Neuronal stem cell (in vitro differentiated cells): Measurements from ENCODE around the gene CARTPT.

ENCODE experiments used
- DNase-seq: peaks from one replicate; pipeline ENCODE4 v3.0.0-alpha.2; 2013; ENCODE audit warnings: low spot score
- H2AFZ ChIP-seq: one replicate; pipeline ENCODE4 v1.6.1; 2013; ENCODE audit warnings: mild to moderate bottlenecking, low read length, inconsistent platforms
- H2AK5ac ChIP-seq: 2 replicates; pipeline ENCODE4 v1.6.1; 2013; ENCODE audit warnings: low read depth, mild to moderate bottlenecking, inconsistent platforms, low read length, moderate library complexity, mixed read lengths
- H2BK120ac ChIP-seq: 2 replicates; pipeline ENCODE4 v1.6.1; 2013; ENCODE audit warnings: low read depth, mild to moderate bottlenecking, inconsistent platforms, low read length, moderate library complexity, mixed read lengths
- H2BK12ac ChIP-seq: one replicate; pipeline ENCODE4 v1.6.1; 2013; ENCODE audit warnings: low read length, inconsistent platforms
- H2BK15ac ChIP-seq: 2 replicates; pipeline ENCODE4 v1.6.1; 2013; ENCODE audit warnings: mild to moderate bottlenecking, low read length, inconsistent platforms, mixed read lengths
- H2BK5ac ChIP-seq: one replicate; pipeline ENCODE4 v1.6.1; 2013; ENCODE audit warnings: inconsistent platforms, mild to moderate bottlenecking, low read length, moderate library complexity
- H3K14ac ChIP-seq: one replicate; pipeline ENCODE4 v1.6.1; 2013; ENCODE audit warnings: low read length, inconsistent platforms
- H3K18ac ChIP-seq: 2 replicates; pipeline ENCODE4 v1.6.1; 2013; ENCODE audit warnings: low read length, inconsistent platforms
- H3K23ac ChIP-seq: 2 replicates; pipeline ENCODE4 v1.6.1; 2013; ENCODE audit warnings: low read depth, mild to moderate bottlenecking, mixed read lengths, low read length, inconsistent platforms; ENCODE audit not compliant: poor library complexity
- H3K27ac ChIP-seq: replicated peaks from 3 replicates; pipeline ENCODE4 v1.5.1; 2013; ENCODE audit warnings: low read length, inconsistent platforms
- H3K27me3 ChIP-seq, 3 experiments: 2 replicates each; pipeline ENCODE4 v1.6.1; 2013; ENCODE audit warnings: low read length in 3 of 3, mild to moderate bottlenecking in 2 of 3, inconsistent platforms in 1 of 3, low read depth in 1 of 3, mixed read lengths in 1 of 3, moderate library complexity in 1 of 3; ENCODE audit not compliant: control insufficient read depth in 3 of 3, insufficient read depth in 3 of 3
- H3K36me3 ChIP-seq, 2 donors: replicated peaks in 1 of 2; 2 replicates each; pipeline ENCODE4 v1.6.1; 2013; ENCODE audit warnings: low read length in 2 of 2; ENCODE audit not compliant: control insufficient read depth in 2 of 2, insufficient read depth in 2 of 2
- H3K4ac ChIP-seq: 2 replicates; pipeline ENCODE4 v1.6.1; 2013; ENCODE audit warnings: inconsistent platforms, mild to moderate bottlenecking, low read length, moderate library complexity
- H3K4me1 ChIP-seq, 2 donors: 1 replicate in 1 of 2; 2 replicates in 1 of 2; pipeline ENCODE4 v1.6.1; 2013; ENCODE audit warnings: low read length in 2 of 2, low read depth in 1 of 2; ENCODE audit not compliant: control insufficient read depth in 2 of 2, insufficient read depth in 1 of 2
- H3K4me2 ChIP-seq: one replicate; pipeline ENCODE4 v1.6.1; 2013; ENCODE audit warnings: mild to moderate bottlenecking, low read length, inconsistent platforms; ENCODE audit not compliant: insufficient read depth, poor library complexity, severe bottlenecking
- H3K4me3 ChIP-seq, 2 donors: 2 replicates each; pipeline ENCODE4 v1.5.1; 2013; ENCODE audit warnings: low read length in 2 of 2, mild to moderate bottlenecking in 2 of 2, inconsistent platforms in 1 of 2, moderate library complexity in 1 of 2
- H3K79me1 ChIP-seq: one replicate; pipeline ENCODE4 v1.6.1; 2013; ENCODE audit warnings: low read depth, mild to moderate bottlenecking, inconsistent platforms, low read length, moderate library complexity
- H3K9ac ChIP-seq: one replicate; pipeline ENCODE4 v1.6.1; 2013; ENCODE audit warnings: mild to moderate bottlenecking, low read depth, low read length, inconsistent platforms; ENCODE audit not compliant: poor library complexity
- H3K9me3 ChIP-seq, 2 donors: replicated peaks in 1 of 2; 2 replicates each; pipeline versions ENCODE3 to v1.6.1; 2013; ENCODE audit warnings: low read length in 2 of 2, mild to moderate bottlenecking in 2 of 2, inconsistent platforms in 1 of 2, low read depth in 1 of 2, mixed read lengths in 1 of 2, moderate library complexity in 1 of 2; ENCODE audit not compliant: control insufficient read depth in 2 of 2, insufficient read depth in 1 of 2
- H4K8ac ChIP-seq: one replicate; pipeline ENCODE4 v1.6.1; 2013; ENCODE audit warnings: low read depth, mild to moderate bottlenecking, inconsistent platforms, low read length, moderate library complexity
- H4K91ac ChIP-seq: one replicate; pipeline ENCODE4 v1.6.1; 2013; ENCODE audit warnings: low read length, low read depth, mild to moderate bottlenecking, inconsistent platforms; ENCODE audit not compliant: poor library complexity
- WGBS, 2 donors: extraction: QIAGEN DNeasy Blood & Tissue Kit; methylation state at CpG; one replicate each; pipeline ENCODE4 v1.1.7; 2013; ENCODE audit warnings: missing lambda C conversion rate in 2 of 2, mixed read lengths in 1 of 2; ENCODE audit not compliant: insufficient read length in 2 of 2, insufficient replicate concordance in 1 of 2; ENCODE audit errors: extremely low coverage in 2 of 2; 5-methylcytosine and 5-hydroxymethylcytosine counted together

The CARTPT gene

GRCh38 chr5:71757590-71758543 is 38.8 kb downstream of the CARTPT start:
- Histone ChIP-seq H2BK120ac (no peak overlapping the region), H3K27me3 (no peaks in the 10 kb centered on the region), H4K8ac (no peak overlapping the region), H2AK5ac (no peak overlapping the region), H3K18ac (no peak overlapping the region), H3K79me1 (no peaks in the 10 kb centered on the region), H3K9ac (no peak overlapping the region), H3K14ac (no peak overlapping the region), H2BK15ac (no peak overlapping the region), H3K9me3 (no peaks in the 10 kb centered on the region), H3K36me3 (no peaks in the 10 kb centered on the region), H3K4me1 (no peaks in the 10 kb centered on the region), H3K27ac (no peak overlapping the region), H3K23ac (no peak overlapping the region), H3K4me3 (no peak overlapping the region), H3K4me2 (no peak overlapping the region), H2BK12ac (no peak overlapping the region), H2AFZ (peak overlapping the region; percentile 51), H3K4ac (no peak overlapping the region), H2BK5ac (no peak overlapping the region), H4K91ac (no peak overlapping the region)
- DNase-seq = peak; percentile 32
- WGBS, 2 donors = no CpG with 5 or more reads among the region's 14 CpGs

GRCh38 chr5:71762826-71763225 is 43.8 kb downstream of the CARTPT start:
- no CpG with 5 or more reads among the region's 5 CpGs for WGBS, 2 donors
- Histone ChIP-seq H3K4me1 (no peaks in the 10 kb centered on the region), H2AK5ac (no peak overlapping the region), H2BK12ac (no peak overlapping the region), H3K4ac (no peak overlapping the region), H3K36me3 (no peaks in the 10 kb centered on the region), H3K4me2 (no peak overlapping the region), H3K4me3 (no peak overlapping the region), H2BK5ac (no peak overlapping the region), H4K91ac (no peak overlapping the region), H2BK120ac (no peak overlapping the region), H3K27ac (no peak overlapping the region), H3K9me3 (peaks cover 2 to 3% of the 10 kb centered on the region in 2 donors), H3K27me3 (no peaks in the 10 kb centered on the region), H3K79me1 (no peaks in the 10 kb centered on the region), H3K9ac (no peak overlapping the region), H3K23ac (no peak overlapping the region), H3K18ac (no peak overlapping the region), H2AFZ (no peak overlapping the region), H3K14ac (no peak overlapping the region), H4K8ac (no peak overlapping the region), H2BK15ac (no peak overlapping the region)
- DNase-seq = no peak

GRCh38 chr5:71767661-71768060 is 48.6 kb downstream of the CARTPT start:
- Histone ChIP-seq H3K4me2 (no peak overlapping the region), H3K23ac (no peak overlapping the region), H3K79me1 (no peaks in the 10 kb centered on the region), H3K36me3 (no peaks in the 10 kb centered on the region), H3K27ac (no peak overlapping the region), H2BK12ac (no peak overlapping the region), H3K9me3 (peaks cover 2 to 3% of the 10 kb centered on the region in 2 donors), H3K4me3 (no peak overlapping the region), H2BK120ac (no peak overlapping the region), H4K91ac (no peak overlapping the region), H3K27me3 (no peaks in the 10 kb centered on the region), H4K8ac (no peak overlapping the region), H2AFZ (no peak overlapping the region), H2BK5ac (no peak overlapping the region), H3K14ac (no peak overlapping the region), H3K4ac (no peak overlapping the region), H3K9ac (no peak overlapping the region), H2BK15ac (no peak overlapping the region), H3K4me1 (peaks cover 0 to 3% of the 10 kb centered on the region in 2 donors), H3K18ac (no peak overlapping the region), H2AK5ac (no peak overlapping the region)
- DNase-seq = no peak

- DNase-seq = no peak
- no peak overlapping the region for H3K4ac ChIP-seq
- H3K79me1 ChIP-seq = no peaks in the 10 kb centered on the region
- H3K4me1 ChIP-seq = peaks cover 0 to 3% of the 10 kb centered on the region in 2 donors
- no peak overlapping the region for H3K4me2 ChIP-seq
- no peak overlapping the region for H2AK5ac ChIP-seq
- no peak overlapping the region for H2BK120ac ChIP-seq
- no peak overlapping the region for H3K18ac ChIP-seq
- H3K9me3 ChIP-seq = peaks cover 2 to 3% of the 10 kb centered on the region in 2 donors
- no peak overlapping the region for H3K9ac ChIP-seq
- H2BK12ac ChIP-seq = no peak overlapping the region
- H3K27ac ChIP-seq = no peak overlapping the region
- H2BK15ac ChIP-seq = no peak overlapping the region
- no peak overlapping the region for H2BK5ac ChIP-seq
- no peak overlapping the region for H4K91ac ChIP-seq
- no peak overlapping the region for H2AFZ ChIP-seq
- no peaks in the 10 kb centered on the region for H3K27me3 ChIP-seq
- no peak overlapping the region for H3K14ac ChIP-seq
- H3K36me3 ChIP-seq = no peaks in the 10 kb centered on the region
- H4K8ac ChIP-seq = no peak overlapping the region
- no peak overlapping the region for H3K4me3 ChIP-seq
- no peak overlapping the region for H3K23ac ChIP-seq
Observed at GRCh38 chr5:71769287-71769686, 50.2 kb downstream of the CARTPT start.
